Epithelial cell of esophagus (primary cell): ENCODE results near the gene P2RX7.
"Not testable (repeated sequence)": the region's sequence is repeated elsewhere in the genome, so short reads cannot be mapped to it uniquely, and the experiment has no call there.

Experiments used
- DNase-seq: peaks from one replicate; pipeline ENCODE4 v3.0.0; 2010; ENCODE audit warnings: low read depth
- H3K4me3 ChIP-seq: 2 replicates; pipeline ENCODE4 v1.5.1; 2011; ENCODE audit warnings: mild to moderate bottlenecking, low read length, control low read depth
- TF ChIP-seq, protein P1 (sequence below): IDR thresholded peaks from 2 replicates; pipeline ENCODE4 v1.5.1; 2011; ENCODE audit warnings: low read depth, mild to moderate bottlenecking, low read length, control low read depth, inconsistent platforms; ENCODE audit not compliant: insufficient read depth; ENCODE audit errors: missing control alignments

The P2RX7 gene

GRCh38 chr12:121144416-121144914 lies 11.8 kb downstream of the P2RX7 start:
- no peak overlapping the region for H3K4me3 ChIP-seq
- DNase-seq, result peak; percentile 88

DNA sequence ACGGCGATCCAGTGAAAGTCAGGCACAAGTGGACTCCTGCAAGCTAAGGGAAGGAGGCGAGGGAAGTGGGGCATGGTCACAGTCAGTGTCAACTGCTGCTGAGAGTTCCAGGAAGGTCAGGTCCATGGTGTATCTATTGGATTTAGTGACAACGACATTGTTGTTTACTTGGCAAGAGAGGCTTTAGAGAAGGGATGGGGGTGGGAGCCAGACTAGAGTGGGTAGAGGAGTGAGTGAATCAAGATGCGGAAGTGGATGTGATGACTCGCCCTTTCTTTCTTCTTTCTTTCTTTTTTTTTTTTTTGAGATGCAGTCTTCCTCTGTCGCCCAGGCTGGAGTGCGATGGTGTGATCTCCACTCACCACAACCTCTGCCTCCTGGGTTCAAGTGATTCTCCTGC lies 12.5 kb downstream of the P2RX7 start:
- TF ChIP-seq, protein P1, sequence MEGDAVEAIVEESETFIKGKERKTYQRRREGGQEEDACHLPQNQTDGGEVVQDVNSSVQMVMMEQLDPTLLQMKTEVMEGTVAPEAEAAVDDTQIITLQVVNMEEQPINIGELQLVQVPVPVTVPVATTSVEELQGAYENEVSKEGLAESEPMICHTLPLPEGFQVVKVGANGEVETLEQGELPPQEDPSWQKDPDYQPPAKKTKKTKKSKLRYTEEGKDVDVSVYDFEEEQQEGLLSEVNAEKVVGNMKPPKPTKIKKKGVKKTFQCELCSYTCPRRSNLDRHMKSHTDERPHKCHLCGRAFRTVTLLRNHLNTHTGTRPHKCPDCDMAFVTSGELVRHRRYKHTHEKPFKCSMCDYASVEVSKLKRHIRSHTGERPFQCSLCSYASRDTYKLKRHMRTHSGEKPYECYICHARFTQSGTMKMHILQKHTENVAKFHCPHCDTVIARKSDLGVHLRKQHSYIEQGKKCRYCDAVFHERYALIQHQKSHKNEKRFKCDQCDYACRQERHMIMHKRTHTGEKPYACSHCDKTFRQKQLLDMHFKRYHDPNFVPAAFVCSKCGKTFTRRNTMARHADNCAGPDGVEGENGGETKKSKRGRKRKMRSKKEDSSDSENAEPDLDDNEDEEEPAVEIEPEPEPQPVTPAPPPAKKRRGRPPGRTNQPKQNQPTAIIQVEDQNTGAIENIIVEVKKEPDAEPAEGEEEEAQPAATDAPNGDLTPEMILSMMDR, result no peak
- peak; percentile 44 for DNase-seq
- no peak overlapping the region for H3K4me3 ChIP-seq

More at GRCh38 chr12:121144416-121144914, 11.8 kb downstream of the P2RX7 start:
- TF ChIP-seq, protein P1, result no peak

DNA sequence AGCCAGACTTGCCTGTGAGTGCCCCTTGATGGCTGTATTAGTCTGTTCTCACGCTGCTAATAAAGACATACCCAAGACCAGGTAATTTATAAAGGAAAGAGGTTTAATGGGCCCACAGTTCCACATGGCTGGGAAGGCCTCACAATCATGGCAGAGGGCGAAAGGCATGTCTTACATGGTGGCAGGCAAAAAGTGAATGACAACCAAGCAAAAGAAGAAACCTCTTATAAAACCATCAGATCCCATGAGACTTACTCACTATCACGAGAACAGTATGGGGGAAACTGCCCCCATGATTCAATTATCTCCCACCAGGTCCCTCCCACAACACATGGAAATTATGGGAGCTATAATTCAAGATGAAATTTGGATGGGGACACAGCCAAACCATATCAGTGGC lies 16.6 kb downstream of the P2RX7 start:
- DNase-seq, H3K4me3 ChIP-seq: not testable (repeated sequence)

GRCh38 chr12:121154793-121155375 lies 22.2 kb downstream of the P2RX7 start:
- H3K4me3 ChIP-seq, result no peak overlapping the region
- DNase-seq, result no peak
- TF ChIP-seq, protein P1, result no peak

GRCh38 chr12:121156365-121156764 lies 23.7 kb downstream of the P2RX7 start:
- H3K4me3 ChIP-seq, result no peak overlapping the region
- TF ChIP-seq, protein P1, result no peak
- DNase-seq, result no peak

- no peak overlapping the region for H3K4me3 ChIP-seq
- no peak for DNase-seq
- TF ChIP-seq, protein P1, result no peak
These were observed 25.4 kb downstream of the P2RX7 start for GRCh38 chr12:121158085-121158484.

DNA sequence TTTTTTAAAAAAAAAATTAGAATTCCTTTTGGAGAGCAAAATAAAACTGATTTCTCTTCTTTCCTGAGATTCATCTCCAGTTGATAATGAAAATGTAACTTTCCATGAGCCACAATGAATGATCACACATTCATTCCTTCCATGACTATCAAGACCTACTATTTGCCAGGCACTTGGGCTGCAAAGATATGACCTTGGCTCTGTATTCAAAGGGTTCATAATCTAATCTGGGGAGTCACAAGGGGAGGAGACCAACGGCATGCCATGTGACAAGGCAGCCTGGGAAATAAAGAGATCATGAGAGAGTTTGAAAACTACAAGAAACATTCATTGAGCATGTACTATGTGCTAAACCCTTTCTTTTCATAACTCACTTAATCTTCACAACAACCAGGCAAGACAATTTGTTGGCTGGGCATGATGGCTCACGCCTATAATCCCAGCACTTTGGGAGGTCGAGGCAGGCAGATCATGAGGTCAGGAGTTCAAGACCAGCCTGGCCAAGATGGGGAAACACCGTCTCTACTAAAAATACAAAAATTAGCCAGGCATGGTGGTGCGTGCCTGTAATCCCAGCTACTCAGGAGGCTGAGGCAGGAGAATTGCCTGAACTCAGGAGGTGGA lies 26.2 kb downstream of the P2RX7 start:
- H3K4me3 ChIP-seq, DNase-seq: not testable (repeated sequence)
